Endothelial cell (in vitro differentiated cells): ENCODE results near the gene NRCAM. TPM values are rescaled to one million over a fixed set of nuclear protein-coding genes. Genes with fewer than 3 reads are reported as not detected.

ENCODE experiments used
- DNase-seq: peaks from one replicate; pipeline ENCODE4 v3.0.0; 2021; ENCODE audit warnings: low spot score
- H3K27ac Mint-ChIP-seq: one replicate; pipeline ENCODE4 v1.8.0; 2021; ENCODE audit warnings: mixed read lengths, inconsistent platforms; ENCODE audit not compliant: unreplicated experiment
- H3K27me3 Mint-ChIP-seq: one replicate; pipeline ENCODE4 v1.8.0; 2021; ENCODE audit warnings: mild to moderate bottlenecking, moderate library complexity, mixed read lengths, inconsistent platforms; ENCODE audit not compliant: unreplicated experiment
- H3K36me3 Mint-ChIP-seq: one replicate; pipeline ENCODE4 v1.8.0; 2021; ENCODE audit warnings: mild to moderate bottlenecking, low read depth, mixed read lengths, inconsistent platforms; ENCODE audit not compliant: unreplicated experiment
- H3K4me1 Mint-ChIP-seq: one replicate; pipeline ENCODE4 v1.8.0; 2021; ENCODE audit warnings: mild to moderate bottlenecking, mixed read lengths, inconsistent platforms; ENCODE audit not compliant: unreplicated experiment
- H3K4me3 Mint-ChIP-seq: one replicate; pipeline ENCODE4 v1.8.0; 2021; ENCODE audit warnings: mild to moderate bottlenecking, mixed read lengths, inconsistent platforms; ENCODE audit not compliant: unreplicated experiment
- H3K9me3 Mint-ChIP-seq: one replicate; pipeline ENCODE4 v1.8.0; 2021; ENCODE audit warnings: mixed read lengths, inconsistent platforms; ENCODE audit not compliant: unreplicated experiment
- total RNA-seq: library from RNA; stranded (reverse); fragmentation: NEBNext Ultra II Directional; extraction: Animal tissue kit (Norgen Biotek cat#: 25700); gene quantifications from one replicate; pipeline ENCODE4 v1.2.1, GENCODE V29; 2021; ENCODE audit not compliant: unreplicated experiment
- TF ChIP-seq, protein P1 (sequence below): fragments of 200-600 bp; sonication (generic); IDR thresholded peaks from one replicate; pipeline ENCODE4 v1.5.0; 2021; ENCODE audit warnings: antibody characterized with exemption; ENCODE audit not compliant: unreplicated experiment

The NRCAM gene
- total RNA-seq, 1 donor from 2014 or later, result 2.2 TPM

DNA sequence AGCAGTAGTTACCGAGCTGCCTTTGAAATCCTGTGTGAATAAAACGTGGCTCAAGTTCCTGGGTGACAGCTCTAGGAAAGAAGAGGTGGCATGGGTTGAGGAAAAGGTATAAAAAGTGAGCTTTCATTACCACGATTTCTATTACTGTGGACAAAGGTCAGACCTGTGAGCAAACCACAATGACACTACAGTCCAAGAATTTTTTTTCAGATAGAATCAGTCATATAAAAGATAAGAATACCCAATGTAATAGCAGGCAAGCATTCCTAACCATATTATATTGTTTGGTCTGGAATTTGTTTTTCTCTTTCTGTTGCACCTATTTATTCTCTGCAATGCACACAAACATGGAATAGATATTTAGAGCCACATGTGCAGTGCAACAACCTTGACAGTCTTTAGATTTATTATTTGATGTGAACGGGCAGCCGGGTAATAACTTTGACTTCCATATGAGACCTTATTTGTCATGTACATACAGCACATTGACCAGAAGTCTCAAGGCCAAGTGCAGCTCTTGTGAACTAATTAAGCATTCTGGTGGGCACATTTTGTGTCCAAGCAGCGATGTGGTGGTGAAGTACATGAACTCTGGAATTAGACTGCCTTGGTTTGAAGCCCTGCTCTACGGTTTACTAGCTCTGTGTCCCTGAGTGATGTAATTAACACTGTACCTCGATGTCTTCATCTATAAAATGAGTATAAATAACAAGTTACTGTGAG, 156.8 kb downstream of the NRCAM start:
- Mint-ChIP-seq H3K4me3 (no peak overlapping the region), H3K4me1 (peaks cover 5% of the 10 kb centered on the region)
- no peak for DNase-seq

GRCh38 chr7:108296911-108297310, 159.3 kb downstream of the NRCAM start:
- DNase-seq, result no peak

More for the DNA sequence above, 156.8 kb downstream of the NRCAM start:
- Mint-ChIP-seq H3K27me3 (peaks cover 4% of the 10 kb centered on the region), H3K27ac (no peak overlapping the region), H3K9me3 (no peaks in the 10 kb centered on the region), H3K36me3 (no peaks in the 10 kb centered on the region)
- TF ChIP-seq, protein P1, sequence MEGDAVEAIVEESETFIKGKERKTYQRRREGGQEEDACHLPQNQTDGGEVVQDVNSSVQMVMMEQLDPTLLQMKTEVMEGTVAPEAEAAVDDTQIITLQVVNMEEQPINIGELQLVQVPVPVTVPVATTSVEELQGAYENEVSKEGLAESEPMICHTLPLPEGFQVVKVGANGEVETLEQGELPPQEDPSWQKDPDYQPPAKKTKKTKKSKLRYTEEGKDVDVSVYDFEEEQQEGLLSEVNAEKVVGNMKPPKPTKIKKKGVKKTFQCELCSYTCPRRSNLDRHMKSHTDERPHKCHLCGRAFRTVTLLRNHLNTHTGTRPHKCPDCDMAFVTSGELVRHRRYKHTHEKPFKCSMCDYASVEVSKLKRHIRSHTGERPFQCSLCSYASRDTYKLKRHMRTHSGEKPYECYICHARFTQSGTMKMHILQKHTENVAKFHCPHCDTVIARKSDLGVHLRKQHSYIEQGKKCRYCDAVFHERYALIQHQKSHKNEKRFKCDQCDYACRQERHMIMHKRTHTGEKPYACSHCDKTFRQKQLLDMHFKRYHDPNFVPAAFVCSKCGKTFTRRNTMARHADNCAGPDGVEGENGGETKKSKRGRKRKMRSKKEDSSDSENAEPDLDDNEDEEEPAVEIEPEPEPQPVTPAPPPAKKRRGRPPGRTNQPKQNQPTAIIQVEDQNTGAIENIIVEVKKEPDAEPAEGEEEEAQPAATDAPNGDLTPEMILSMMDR, result no peak

GRCh38 chr7:108294595-108294994, 161.6 kb downstream of the NRCAM start:
- TF ChIP-seq, protein P1, result no peak
- Mint-ChIP-seq H3K4me1 (peaks cover 11% of the 10 kb centered on the region), H3K27me3 (peaks cover 4% of the 10 kb centered on the region), H3K4me3 (no peak overlapping the region), H3K9me3 (no peaks in the 10 kb centered on the region), H3K27ac (no peak overlapping the region), H3K36me3 (no peaks in the 10 kb centered on the region)
- no peak for DNase-seq

More at GRCh38 chr7:108296911-108297310, 159.3 kb downstream of the NRCAM start:
- Mint-ChIP-seq H3K36me3 (no peaks in the 10 kb centered on the region), H3K9me3 (no peaks in the 10 kb centered on the region), H3K27me3 (peaks cover 4% of the 10 kb centered on the region), H3K4me3 (no peak overlapping the region), H3K27ac (no peak overlapping the region), H3K4me1 (peaks cover 11% of the 10 kb centered on the region)
- TF ChIP-seq, protein P1, result no peak

- H3K9me3 Mint-ChIP-seq, result no peaks in the 10 kb centered on the region
These were observed 163.1 kb downstream of the NRCAM start for GRCh38 chr7:108293149-108293612.

GRCh38 chr7:108292541-108292940, 163.7 kb downstream of the NRCAM start:
- Mint-ChIP-seq H3K27me3 (peaks cover 4% of the 10 kb centered on the region), H3K9me3 (no peaks in the 10 kb centered on the region), H3K36me3 (no peaks in the 10 kb centered on the region), H3K27ac (no peak overlapping the region), H3K4me1 (peaks cover 11% of the 10 kb centered on the region), H3K4me3 (no peak overlapping the region)
- no peak for DNase-seq
- TF ChIP-seq, protein P1, result no peak

More at GRCh38 chr7:108293149-108293612, 163.1 kb downstream of the NRCAM start:
- H3K27ac Mint-ChIP-seq, result no peak overlapping the region
- peaks cover 11% of the 10 kb centered on the region for H3K4me1 Mint-ChIP-seq
- peaks cover 4% of the 10 kb centered on the region for H3K27me3 Mint-ChIP-seq
- TF ChIP-seq, protein P1, result no peak
- H3K4me3 Mint-ChIP-seq, result no peak overlapping the region
- no peaks in the 10 kb centered on the region for H3K36me3 Mint-ChIP-seq
- DNase-seq, result no peak
